CD4-positive, CD25-positive, alpha-beta regulatory T cell (primary cell): ENCODE results near the gene FMR1. TPM values are rescaled to one million over a fixed set of nuclear protein-coding genes. Genes with fewer than 3 reads are reported as not detected.

Experiments used
- ATAC-seq, 2 donors: fragments of 150-1000 bp; cut with Tn5 transposase; one replicate each; pipeline ENCODE4 v1.10.0; 2021; ENCODE audit warnings: low read depth in 2 of 2, moderate number of reproducible peaks in 2 of 2, moderate library complexity in 1 of 2
- DNase-seq, 3 donors: peaks; one replicate each; pipeline versions ENCODE4 v3.0.0 to v3.0.0-alpha.2; 2012 to 2022; ENCODE audit warnings: mixed read lengths in 1 of 3
- H3K27ac ChIP-seq: one replicate; pipeline ENCODE4 v1.7.0; 2013; ENCODE audit warnings: mild to moderate bottlenecking, low read length; ENCODE audit not compliant: insufficient read depth, poor library complexity, severe bottlenecking
- H3K27me3 ChIP-seq: one replicate; pipeline ENCODE4 v1.7.0; 2013; ENCODE audit warnings: low read length; ENCODE audit not compliant: control insufficient read depth, insufficient read depth
- H3K36me3 ChIP-seq: one replicate; pipeline ENCODE4 v1.7.0; 2013; ENCODE audit warnings: mild to moderate bottlenecking, low read length, moderate library complexity; ENCODE audit not compliant: control insufficient read depth, insufficient read depth
- H3K4me1 ChIP-seq: 2 replicates; pipeline ENCODE4 v1.7.0; 2013; ENCODE audit warnings: mild to moderate bottlenecking, low read length; ENCODE audit not compliant: insufficient read depth, control insufficient read depth, poor library complexity, severe bottlenecking
- H3K4me3 ChIP-seq: one replicate; pipeline ENCODE4 v1.7.0; 2013; ENCODE audit warnings: low read depth, mild to moderate bottlenecking, low read length, moderate library complexity
- H3K9me3 ChIP-seq, 2 experiments: 1 replicate in 1 of 2; 2 replicates in 1 of 2; pipeline ENCODE4 v1.7.0; 2013; ENCODE audit warnings: low read length in 2 of 2, mild to moderate bottlenecking in 1 of 2, moderate library complexity in 1 of 2; ENCODE audit not compliant: control insufficient read depth in 2 of 2
- H3K27ac Mint-ChIP-seq, 3 donors: one replicate each; pipeline ENCODE4 v1.8.0; 2020 to 2022; ENCODE audit warnings: mild to moderate bottlenecking in 3 of 3, mixed read lengths in 3 of 3, moderate library complexity in 2 of 3
- H3K27me3 Mint-ChIP-seq: one replicate; pipeline ENCODE4 v1.8.0; 2022; ENCODE audit warnings: mild to moderate bottlenecking, mixed read lengths
- H3K36me3 Mint-ChIP-seq: one replicate; pipeline ENCODE4 v1.8.0; 2020; ENCODE audit warnings: mixed read lengths
- H3K4me1 Mint-ChIP-seq, 4 donors: one replicate each; pipeline ENCODE4 v1.8.0; 2020 to 2022; ENCODE audit warnings: mixed read lengths in 4 of 4, mild to moderate bottlenecking in 1 of 4
- H3K4me3 Mint-ChIP-seq, 4 donors: one replicate each; pipeline ENCODE4 v1.8.0; 2020 to 2022; ENCODE audit warnings: mild to moderate bottlenecking in 4 of 4, mixed read lengths in 4 of 4, moderate library complexity in 3 of 4
- H3K9me3 Mint-ChIP-seq, 7 donors: one replicate each; pipeline ENCODE4 v1.8.0; 2020 to 2022; ENCODE audit warnings: mixed read lengths in 7 of 7, mild to moderate bottlenecking in 3 of 7, moderate library complexity in 2 of 7
- polyA plus RNA-seq, 4 donors: library from polyadenylated mRNA; unstranded; fragments of 300-500 nt; fragmentation: Illumina TruSeq; gene quantifications; one replicate each; pipeline ENCODE4 v1.2.3, GENCODE V29; 2021
- total RNA-seq: library from RNA; stranded (reverse); gene quantifications from one replicate; pipeline ENCODE4 v1.2.3, GENCODE V29; 2022

FMR1 gene
- total and polyA plus RNA-seq, 5 donors from 2014 or later = 5.6 to 89.5 (median 9.3) TPM

GRCh38 chrX:147948531-147948930 is 36.8 kb downstream of the FMR1 start:
- peaks cover 6% of the 10 kb centered on the region for H3K36me3 Mint-ChIP-seq
- Histone ChIP-seq H3K9me3 (no peaks in the 10 kb centered on the region), H3K36me3 (peaks cover 40% of the 10 kb centered on the region), H3K27ac (no peak overlapping the region), H3K4me1 (no peaks in the 10 kb centered on the region), H3K4me3 (no peak overlapping the region), H3K27me3 (no peaks in the 10 kb centered on the region)
- H3K27me3 Mint-ChIP-seq = no peaks in the 10 kb centered on the region
- peak overlapping the region in 1 of 3 donors; percentile 12 for H3K27ac Mint-ChIP-seq
- ATAC-seq = no peak
- H3K4me3 Mint-ChIP-seq = no peak overlapping the region
- no peaks in the 10 kb centered on the region for H3K4me1 Mint-ChIP-seq
- H3K9me3 Mint-ChIP-seq = no peaks in the 10 kb centered on the region
- DNase-seq = no peak

DNA sequence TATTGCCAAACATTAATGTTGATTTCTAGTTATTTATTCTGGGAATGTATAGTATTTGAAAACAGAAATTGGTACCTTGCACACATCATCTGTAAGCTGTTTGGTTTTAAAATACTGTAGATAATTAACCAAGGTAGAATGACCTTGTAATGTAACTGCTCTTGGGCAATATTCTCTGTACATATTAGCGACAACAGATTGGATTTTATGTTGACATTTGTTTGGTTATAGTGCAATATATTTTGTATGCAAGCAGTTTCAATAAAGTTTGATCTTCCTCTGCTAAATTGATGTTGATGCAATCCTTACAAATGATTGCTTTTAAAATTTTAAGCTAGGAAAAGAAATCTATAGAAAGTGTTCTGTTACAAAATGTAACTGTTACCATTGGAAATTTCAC is 38.6 kb downstream of the FMR1 start:
- no peaks in the 10 kb centered on the region for H3K9me3 Mint-ChIP-seq
- ATAC-seq = no peak
- H3K9me3 ChIP-seq = no peaks in the 10 kb centered on the region
- no peaks in the 10 kb centered on the region for H3K4me1 Mint-ChIP-seq
- no peaks in the 10 kb centered on the region for H3K36me3 Mint-ChIP-seq
- no peak overlapping the region for H3K27ac ChIP-seq
- no peak overlapping the region for H3K4me3 Mint-ChIP-seq
- peaks cover 22% of the 10 kb centered on the region for H3K36me3 ChIP-seq
- no peaks in the 10 kb centered on the region for H3K4me1 ChIP-seq
- no peaks in the 10 kb centered on the region for H3K27me3 Mint-ChIP-seq
- no peaks in the 10 kb centered on the region for H3K27me3 ChIP-seq
- no peak overlapping the region for H3K27ac Mint-ChIP-seq
- no peak overlapping the region for H3K4me3 ChIP-seq
- DNase-seq = no peak

DNA sequence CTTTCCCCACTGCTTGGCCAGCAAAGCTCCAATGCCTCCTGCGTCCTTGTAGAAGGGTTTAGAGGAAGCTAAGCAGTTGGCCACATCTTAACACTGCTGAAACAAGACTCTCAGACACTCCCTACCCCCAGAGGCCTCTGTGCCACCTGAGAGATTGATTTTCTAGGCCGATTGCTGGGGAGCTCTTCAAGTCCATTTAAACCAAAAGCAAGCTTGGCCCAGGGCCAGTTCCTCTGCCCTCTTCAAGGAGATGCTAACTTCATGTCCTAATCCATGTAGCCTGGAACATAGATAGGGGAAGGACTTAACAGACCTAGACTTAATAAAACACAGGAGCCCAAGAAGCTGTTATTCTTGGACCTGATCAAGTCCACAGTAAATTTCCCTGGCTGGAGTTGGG is 42.3 kb downstream of the FMR1 start:
- Histone ChIP-seq H3K4me1 (no peaks in the 10 kb centered on the region), H3K27ac (no peak overlapping the region), H3K36me3 (peaks cover 3% of the 10 kb centered on the region), H3K27me3 (no peaks in the 10 kb centered on the region), H3K4me3 (no peak overlapping the region), H3K9me3 (no peaks in the 10 kb centered on the region)
- no peak overlapping the region for H3K4me3 Mint-ChIP-seq
- no peak for ATAC-seq
- H3K36me3 Mint-ChIP-seq = no peaks in the 10 kb centered on the region
- H3K9me3 Mint-ChIP-seq = peaks cover 0 to 1% (median 0%) of the 10 kb centered on the region in 7 donors
- H3K27ac Mint-ChIP-seq = no peak overlapping the region
- no peaks in the 10 kb centered on the region for H3K27me3 Mint-ChIP-seq
- H3K4me1 Mint-ChIP-seq = no peaks in the 10 kb centered on the region
- DNase-seq = no peak

- Mint-ChIP-seq H3K4me1 (no peaks in the 10 kb centered on the region), H3K36me3 (no peaks in the 10 kb centered on the region), H3K9me3 (peaks cover 0 to 2% (median 0%) of the 10 kb centered on the region in 7 donors), H3K27ac (no peak overlapping the region), H3K4me3 (no peak overlapping the region), H3K27me3 (peaks cover 4% of the 10 kb centered on the region)
- ATAC-seq = no peak
- H3K27me3 ChIP-seq = peaks cover 2% of the 10 kb centered on the region
- H3K36me3 ChIP-seq = no peaks in the 10 kb centered on the region
- H3K9me3 ChIP-seq = no peaks in the 10 kb centered on the region
- H3K27ac ChIP-seq = no peak overlapping the region
- H3K4me3 ChIP-seq = no peak overlapping the region
- DNase-seq = no peak
- H3K4me1 ChIP-seq = no peaks in the 10 kb centered on the region
These were observed 45.6 kb downstream of the FMR1 start for GRCh38 chrX:147957291-147957690.

DNA sequence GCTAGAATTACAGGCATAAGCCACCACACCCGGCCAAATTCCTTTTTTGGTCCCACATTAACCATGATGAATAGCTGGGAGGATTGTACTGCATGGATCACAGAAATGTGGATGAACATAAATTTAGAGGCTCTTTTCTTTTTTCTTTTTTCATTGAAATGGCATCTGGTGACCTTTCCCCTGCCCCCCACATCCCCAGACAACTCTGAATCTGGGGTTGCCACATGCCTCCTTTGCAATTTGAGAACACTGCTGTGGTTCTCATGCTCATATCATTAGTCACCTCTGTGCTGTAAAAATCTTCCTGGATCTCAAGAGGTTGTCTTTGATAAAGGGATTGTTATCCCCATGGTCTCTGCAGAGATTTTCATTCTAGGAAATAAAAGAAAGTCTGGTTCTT is 46.6 kb downstream of the FMR1 start:
- no peaks in the 10 kb centered on the region for H3K4me1 ChIP-seq
- no peak overlapping the region for H3K27ac ChIP-seq
- DNase-seq (no peak), ATAC-seq (no peak)
- Mint-ChIP-seq H3K9me3 (peaks cover 0 to 2% (median 0%) of the 10 kb centered on the region in 7 donors), H3K27ac (no peak overlapping the region), H3K4me1 (no peaks in the 10 kb centered on the region), H3K27me3 (peaks cover 4% of the 10 kb centered on the region), H3K36me3 (no peaks in the 10 kb centered on the region), H3K4me3 (no peak overlapping the region)
- no peaks in the 10 kb centered on the region for H3K9me3 ChIP-seq
- peaks cover 2% of the 10 kb centered on the region for H3K27me3 ChIP-seq
- H3K36me3 ChIP-seq = no peaks in the 10 kb centered on the region
- no peak overlapping the region for H3K4me3 ChIP-seq

- Histone ChIP-seq H3K9me3 (no peaks in the 10 kb centered on the region), H3K36me3 (no peaks in the 10 kb centered on the region), H3K27me3 (peaks cover 2% of the 10 kb centered on the region), H3K4me1 (no peaks in the 10 kb centered on the region), H3K4me3 (no peak overlapping the region), H3K27ac (no peak overlapping the region)
- no peaks in the 10 kb centered on the region for H3K4me1 Mint-ChIP-seq
- DNase-seq (no peak), ATAC-seq (no peak)
- H3K27ac Mint-ChIP-seq = no peak overlapping the region
- H3K9me3 Mint-ChIP-seq = peaks cover 0 to 2% (median 0%) of the 10 kb centered on the region in 7 donors
- no peak overlapping the region for H3K4me3 Mint-ChIP-seq
- H3K27me3 Mint-ChIP-seq = peaks cover 4% of the 10 kb centered on the region
- no peaks in the 10 kb centered on the region for H3K36me3 Mint-ChIP-seq
These were observed 49.0 kb downstream of the FMR1 start for GRCh38 chrX:147960722-147961121.

DNA sequence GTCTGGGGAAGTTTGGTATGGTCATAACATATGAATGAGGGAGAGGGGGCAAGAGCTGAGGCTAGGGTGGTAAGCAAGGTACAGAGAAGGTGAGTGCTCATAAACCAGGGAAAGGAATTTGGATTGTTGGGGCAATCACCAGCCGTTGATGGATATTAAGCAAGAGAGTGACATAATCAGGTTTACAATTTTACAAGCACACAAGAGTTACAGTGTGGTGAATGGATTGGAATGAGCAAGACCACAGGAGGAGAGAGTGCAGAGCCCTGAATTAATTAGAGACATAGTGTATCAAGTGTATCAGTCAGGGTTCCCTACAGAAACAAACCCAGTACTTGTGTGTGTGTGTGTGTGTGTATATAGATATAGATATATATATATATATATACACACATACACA is 50.8 kb downstream of the FMR1 start:
- H3K9me3 Mint-ChIP-seq = peaks cover 0 to 2% (median 0%) of the 10 kb centered on the region in 7 donors
- H3K36me3 Mint-ChIP-seq = no peaks in the 10 kb centered on the region
- H3K4me3 ChIP-seq = no peak overlapping the region
- H3K4me3 Mint-ChIP-seq = no peak overlapping the region
- no peaks in the 10 kb centered on the region for H3K4me1 ChIP-seq
- no peaks in the 10 kb centered on the region for H3K4me1 Mint-ChIP-seq
- DNase-seq (no peak), ATAC-seq (no peak)
- H3K36me3 ChIP-seq = no peaks in the 10 kb centered on the region
- no peak overlapping the region for H3K27ac Mint-ChIP-seq
- H3K27me3 Mint-ChIP-seq = peaks cover 4% of the 10 kb centered on the region
- H3K9me3 ChIP-seq = no peaks in the 10 kb centered on the region
- H3K27ac ChIP-seq = no peak overlapping the region
- H3K27me3 ChIP-seq = peaks cover 2% of the 10 kb centered on the region

DNA sequence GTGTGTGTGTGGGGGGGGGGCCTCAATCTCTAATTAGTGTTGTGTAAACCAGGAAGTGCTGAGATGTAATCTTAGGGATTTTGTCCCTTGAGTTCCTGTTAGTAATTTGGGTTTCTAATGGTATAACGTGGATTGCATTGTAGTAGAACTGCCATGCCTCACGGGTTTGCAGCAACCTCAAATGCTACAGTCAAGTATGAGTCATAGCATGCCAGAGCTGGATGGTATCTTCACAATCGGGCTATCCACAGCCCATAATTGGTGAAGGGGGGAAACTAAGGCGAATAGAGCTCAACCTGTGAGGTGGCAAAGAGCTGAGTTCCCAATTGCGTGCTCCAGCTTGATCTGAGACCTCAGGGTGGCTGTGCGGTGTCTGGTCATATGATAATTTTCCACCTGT is 67.2 kb downstream of the FMR1 start:
- ATAC-seq (no peak), DNase-seq (no peak)
- Histone ChIP-seq H3K36me3 (no peaks in the 10 kb centered on the region), H3K4me1 (no peaks in the 10 kb centered on the region), H3K9me3 (no peaks in the 10 kb centered on the region), H3K27me3 (no peaks in the 10 kb centered on the region), H3K27ac (no peak overlapping the region), H3K4me3 (no peak overlapping the region)
- Mint-ChIP-seq H3K9me3 (peaks cover 0 to 4% (median 0%) of the 10 kb centered on the region in 7 donors), H3K36me3 (no peaks in the 10 kb centered on the region), H3K27me3 (no peaks in the 10 kb centered on the region), H3K27ac (no peak overlapping the region), H3K4me1 (no peaks in the 10 kb centered on the region), H3K4me3 (no peak overlapping the region)
